Stimulated activated CD4-positive, alpha-beta T cell treated with anti-CD3 and anti-CD28 coated beads, Interleukin-12 subunit alpha, Interleukin-12 subunit beta, amount 100 ng/mL, for 48 hours (primary cell): Measurements from ENCODE around the gene DEF6.
A peak's percentile ranks its signal among the peaks of the same experiment; 100 is the strongest.

Experiments
- DNase-seq, 3 donors: peaks; one replicate each; pipeline ENCODE4 v3.0.0-alpha.2; 2020; ENCODE audit warnings: low read depth in 2 of 3, low spot score in 1 of 3

DEF6 gene

DNA sequence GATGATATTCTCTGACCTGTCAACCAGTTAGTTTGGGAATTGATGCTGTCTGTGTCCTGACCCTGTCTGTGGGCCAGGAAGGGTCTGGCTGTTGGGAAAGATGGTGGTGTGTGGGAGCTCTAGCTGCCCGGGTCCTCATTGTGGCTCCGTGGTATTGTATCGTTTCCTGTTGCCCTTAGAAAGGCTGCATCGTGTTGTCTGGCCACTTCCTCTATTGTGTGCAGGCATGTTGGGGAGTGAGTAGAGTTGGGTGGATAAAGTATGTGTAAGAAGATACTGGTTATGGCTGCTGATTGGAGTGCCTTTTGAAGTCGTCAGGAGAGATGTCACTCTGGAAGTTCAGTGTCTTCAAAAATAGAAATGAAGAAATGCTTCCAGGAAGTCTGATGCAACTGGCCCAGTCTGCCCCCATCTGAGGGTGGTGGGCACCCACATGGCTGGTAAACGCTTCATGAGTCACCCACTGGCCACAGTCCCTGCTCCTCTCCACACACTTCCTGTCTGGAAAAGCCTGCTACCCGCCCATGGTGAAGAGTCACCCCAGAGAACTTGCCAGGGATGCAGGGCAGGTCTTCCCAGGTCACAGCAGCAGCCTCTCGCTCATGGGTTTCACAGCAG lies 72.6 kb downstream of the DEF6 start:
- DNase-seq, result peak in 2 of 3 donors; percentile 26 to 42

DNA sequence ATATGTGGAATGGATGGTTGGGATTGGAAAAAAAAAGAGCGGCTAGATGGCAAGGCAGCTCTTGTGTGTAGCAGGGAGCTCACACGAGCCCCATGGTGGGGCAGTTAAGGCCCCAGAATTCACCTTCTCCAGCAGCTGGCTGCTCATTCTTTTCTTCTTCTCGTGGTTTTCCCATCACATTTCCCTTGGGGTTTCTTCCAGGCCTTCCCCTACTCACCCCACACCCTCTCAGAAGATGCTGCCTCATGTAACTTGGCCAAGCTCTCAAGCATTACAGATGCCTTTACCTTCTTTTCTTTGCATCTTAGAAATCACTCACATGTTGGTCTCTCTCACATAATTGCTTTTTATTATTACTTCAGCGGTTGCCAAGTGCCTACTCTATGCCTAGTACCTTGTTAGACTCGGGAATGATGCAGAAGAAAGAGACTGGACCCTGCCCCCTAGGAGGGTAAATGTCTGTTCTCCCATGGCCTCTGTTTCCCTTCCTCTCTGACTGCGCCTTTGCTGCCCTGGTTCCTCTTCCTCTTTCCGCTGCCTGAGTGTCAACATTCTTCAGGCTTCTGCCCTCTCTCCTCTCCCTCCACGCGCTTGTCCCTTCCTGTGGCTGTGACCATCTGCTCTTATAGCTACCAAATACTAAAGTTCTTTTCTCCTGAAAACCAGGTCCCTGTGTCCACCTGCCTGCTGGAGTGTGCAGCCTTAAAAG lies 73.3 kb downstream of the DEF6 start:
- no peak for DNase-seq
